SH-SY5Y (cell line): Measurements from ENCODE around the gene ICE2.

Source experiments
- GATA2 ChIP-seq: IDR thresholded peaks from 2 replicates; pipeline ENCODE4 v1.6.1; 2011; ENCODE audit warnings: mild to moderate bottlenecking, low read depth, low read length
- GATA3 ChIP-seq: IDR thresholded peaks from 2 replicates; pipeline ENCODE4 v1.6.1; 2011; ENCODE audit warnings: low read depth, mild to moderate bottlenecking, low read length, moderate library complexity

- TF ChIP-seq GATA2 (no peak), GATA3 (no peak)
These were observed 86.3 kb downstream of the ICE2 start for GRCh38 chr15:60392601-60392985.
